GM10847 (cell line): ENCODE data around the gene CECR2.

Experiments used
- POLR2A ChIP-seq: IDR thresholded peaks from 2 replicates; pipeline ENCODE4 v1.6.1; 2011; ENCODE audit not compliant: insufficient read length; ENCODE audit errors: extremely low read depth

CECR2 gene

DNA sequence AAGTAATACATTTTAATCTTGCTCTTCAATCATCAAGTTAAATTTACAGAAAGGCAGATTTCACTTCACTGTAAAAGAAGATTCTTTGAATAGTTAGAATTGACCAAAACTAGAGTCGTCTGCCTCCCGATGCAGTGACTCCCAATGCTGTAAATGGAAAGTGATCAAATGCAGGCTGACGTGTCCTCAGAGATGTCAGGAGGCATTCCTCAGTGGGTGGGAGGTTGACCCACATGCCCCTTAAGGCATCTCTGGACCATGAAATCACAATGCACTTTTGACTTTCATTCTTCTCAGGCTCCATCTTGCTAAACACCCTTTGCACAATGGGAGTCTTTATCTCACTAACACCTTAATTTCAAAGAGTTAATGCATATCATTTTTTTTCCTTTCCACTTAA, 19.0 kb upstream of the CECR2 start:
- no peak for TF ChIP-seq POLR2A

DNA sequence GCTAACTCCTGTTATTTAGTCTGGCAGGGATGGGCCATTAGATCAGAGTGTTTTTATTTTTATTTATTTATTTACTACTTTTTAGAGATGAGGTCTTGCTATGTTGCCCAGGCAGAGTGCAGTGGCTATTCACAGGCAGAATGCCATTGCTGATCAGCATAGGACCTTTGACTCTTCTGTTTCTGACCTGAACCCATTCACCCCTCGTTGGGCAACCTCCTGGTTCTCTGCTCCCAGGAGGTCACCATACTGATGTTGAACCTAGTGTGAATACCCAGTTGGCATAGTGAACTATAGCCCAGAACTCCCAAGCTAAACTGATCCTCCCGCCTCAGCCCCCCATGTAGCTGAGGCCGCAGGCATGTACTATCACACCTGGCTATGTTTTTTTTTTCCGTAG, 16.5 kb upstream of the CECR2 start:
- TF ChIP-seq POLR2A = no peak

DNA sequence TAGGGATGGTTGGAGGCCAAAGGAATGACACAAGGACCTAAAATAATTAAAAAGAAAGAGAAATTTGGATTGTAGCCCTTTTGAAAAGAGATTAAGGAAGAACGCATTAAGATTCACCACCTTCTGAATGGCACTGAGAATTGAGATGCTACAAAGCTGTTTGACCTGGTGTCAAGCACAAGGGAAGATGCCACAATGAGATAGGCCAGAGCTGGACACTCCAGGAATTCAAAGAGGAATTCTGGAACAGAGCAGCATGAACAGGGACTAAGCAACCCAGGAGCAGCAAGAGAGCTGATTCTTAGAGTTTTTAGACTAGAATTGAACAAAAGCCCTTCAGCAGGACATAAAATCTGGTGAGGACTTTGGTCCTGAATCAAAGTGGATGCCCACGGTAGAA, 11.6 kb upstream of the CECR2 start:
- no peak for TF ChIP-seq POLR2A

DNA sequence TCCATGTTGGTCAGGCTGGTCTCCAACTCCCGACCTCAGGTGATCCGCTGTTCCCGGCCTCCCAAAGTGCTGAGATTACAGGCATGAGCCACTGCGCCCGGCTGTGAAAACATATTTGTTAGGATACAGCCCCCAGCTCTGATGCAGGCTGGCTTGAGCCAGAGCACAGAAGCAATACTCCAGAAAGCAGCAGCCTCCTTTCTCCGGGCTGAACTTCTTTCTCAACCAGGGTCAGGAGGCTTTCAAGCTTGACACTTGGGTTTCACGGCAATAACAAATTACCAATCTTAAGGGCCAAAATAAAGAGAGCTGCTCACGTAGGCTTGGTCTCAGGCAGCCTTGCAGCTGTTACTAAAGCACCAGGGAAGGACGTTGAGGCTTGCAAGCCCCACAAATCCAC, 10.8 kb upstream of the CECR2 start:
- TF ChIP-seq POLR2A = no peak

DNA sequence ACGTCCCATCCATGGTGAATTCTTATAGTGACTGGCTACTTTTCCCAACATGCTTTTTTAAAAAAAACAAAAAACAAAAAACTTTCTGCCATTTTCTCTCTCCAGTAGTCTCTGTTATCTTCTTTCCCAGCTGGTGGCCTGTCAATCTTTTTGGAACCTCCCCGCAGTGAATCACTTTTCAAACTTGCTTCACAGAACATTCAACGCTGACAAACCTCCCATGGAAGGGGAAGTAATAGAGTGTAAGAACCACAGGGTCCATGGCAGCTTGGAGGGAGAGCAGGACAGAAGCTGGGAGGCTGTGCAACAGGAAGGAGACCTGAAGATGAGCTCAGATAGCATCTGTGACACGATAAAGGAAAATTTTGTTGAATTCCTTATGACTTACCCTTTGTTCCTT, 9.8 kb upstream of the CECR2 start:
- TF ChIP-seq POLR2A = no peak

DNA sequence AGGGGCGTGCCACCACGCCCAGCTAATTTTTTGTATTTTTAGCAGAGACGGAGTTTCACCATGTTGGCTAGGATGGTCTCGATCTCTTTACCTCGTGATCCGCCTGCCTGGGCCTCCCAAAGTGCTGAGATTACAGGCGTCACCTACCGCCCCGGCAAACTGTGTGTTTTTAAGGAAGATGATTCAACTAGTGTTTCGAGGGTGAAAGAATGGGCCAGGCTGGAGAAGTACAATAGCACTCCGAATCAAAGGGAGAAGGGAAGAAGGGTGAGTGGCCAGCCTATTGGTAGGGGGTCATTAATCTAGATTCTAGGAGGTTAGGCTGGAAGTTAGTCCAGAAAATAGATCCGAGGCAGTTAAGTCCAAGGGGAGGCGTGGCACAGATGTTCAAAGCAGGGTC, 2.9 kb upstream of the CECR2 start:
- TF ChIP-seq POLR2A = no peak

DNA sequence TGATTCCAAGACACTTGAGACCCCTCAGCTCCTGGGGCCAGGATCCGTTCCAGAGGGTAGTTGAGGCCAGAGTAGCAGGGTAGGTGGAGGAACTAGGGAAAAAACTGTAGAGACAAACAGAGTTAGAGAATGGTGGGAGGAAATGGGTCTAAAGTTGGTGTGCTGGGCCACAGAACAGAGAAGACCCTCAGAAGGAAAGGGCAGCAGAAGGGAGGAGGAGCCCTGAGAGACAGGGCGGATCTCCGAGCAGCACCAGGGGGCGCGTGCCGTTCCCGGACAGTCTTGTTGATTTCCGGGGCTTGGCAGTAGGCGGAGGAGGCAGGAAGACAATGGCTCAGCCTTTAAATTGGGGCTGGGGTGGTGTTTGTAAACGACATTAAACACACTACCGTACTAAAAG, 2.4 kb upstream of the CECR2 start:
- no peak for TF ChIP-seq POLR2A

DNA sequence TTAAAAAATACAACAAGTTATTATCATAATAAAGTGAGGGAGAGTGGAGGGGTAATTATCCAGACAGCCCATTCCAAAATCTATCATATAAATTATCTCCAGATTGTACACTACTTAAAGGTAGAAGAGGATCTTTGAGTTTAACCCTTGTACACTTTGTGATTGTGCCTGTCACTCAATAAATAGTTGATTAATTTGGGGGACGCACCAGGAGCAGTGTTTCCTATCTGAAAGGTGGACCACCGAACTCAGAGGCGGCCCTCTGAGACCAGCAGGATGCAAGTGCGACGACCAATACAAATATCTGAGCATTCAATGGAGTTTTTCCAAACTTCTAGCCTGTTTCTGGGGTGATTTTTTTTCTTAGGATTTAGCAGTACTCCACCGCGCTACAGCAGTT, 1.1 kb upstream of the CECR2 start:
- no peak for TF ChIP-seq POLR2A

DNA sequence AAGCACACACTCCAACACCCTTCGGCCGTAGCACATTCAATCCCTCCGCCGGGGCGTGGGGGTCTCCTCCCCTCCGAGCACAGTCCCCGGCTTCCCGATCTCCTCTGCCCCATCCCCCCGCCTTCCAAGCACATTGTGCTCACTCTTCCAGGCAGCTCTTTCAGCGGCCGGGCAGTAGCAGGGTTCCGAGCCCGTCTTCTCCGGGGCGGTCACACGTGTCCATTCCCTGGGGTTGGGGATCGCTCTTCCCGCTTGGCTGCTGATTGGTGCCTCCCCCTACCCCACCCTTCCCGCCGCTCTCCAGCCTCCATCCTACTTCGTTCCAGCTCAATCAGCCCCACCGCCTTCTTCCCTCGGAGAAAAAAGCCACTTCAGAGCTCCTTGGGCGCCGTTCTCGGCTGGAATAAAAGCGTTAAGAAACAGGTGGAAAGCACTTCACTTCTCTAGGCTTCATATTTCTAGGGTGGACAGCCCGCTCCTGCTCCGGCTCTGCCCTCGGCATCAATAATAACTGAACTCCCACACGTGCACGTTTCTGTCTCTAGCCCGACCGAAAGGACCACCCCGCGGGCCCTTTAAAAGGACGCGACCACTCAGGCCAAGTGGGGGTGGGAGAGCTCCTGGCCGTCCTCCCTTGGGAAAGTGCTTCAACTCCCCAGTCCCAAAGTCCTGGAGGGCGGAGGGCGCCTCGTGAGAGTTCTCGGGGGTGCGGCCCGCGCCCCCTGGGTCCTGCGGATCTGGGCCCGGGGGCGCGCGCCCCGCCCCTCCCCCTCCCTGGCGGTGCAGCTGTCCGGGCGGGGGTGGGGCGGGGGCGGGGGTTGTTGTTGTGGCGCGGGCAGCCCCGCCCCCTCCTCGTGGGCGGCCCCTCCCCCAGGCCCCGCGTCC, 464 bp upstream of the CECR2 start:
- TF ChIP-seq POLR2A = no peak

DNA sequence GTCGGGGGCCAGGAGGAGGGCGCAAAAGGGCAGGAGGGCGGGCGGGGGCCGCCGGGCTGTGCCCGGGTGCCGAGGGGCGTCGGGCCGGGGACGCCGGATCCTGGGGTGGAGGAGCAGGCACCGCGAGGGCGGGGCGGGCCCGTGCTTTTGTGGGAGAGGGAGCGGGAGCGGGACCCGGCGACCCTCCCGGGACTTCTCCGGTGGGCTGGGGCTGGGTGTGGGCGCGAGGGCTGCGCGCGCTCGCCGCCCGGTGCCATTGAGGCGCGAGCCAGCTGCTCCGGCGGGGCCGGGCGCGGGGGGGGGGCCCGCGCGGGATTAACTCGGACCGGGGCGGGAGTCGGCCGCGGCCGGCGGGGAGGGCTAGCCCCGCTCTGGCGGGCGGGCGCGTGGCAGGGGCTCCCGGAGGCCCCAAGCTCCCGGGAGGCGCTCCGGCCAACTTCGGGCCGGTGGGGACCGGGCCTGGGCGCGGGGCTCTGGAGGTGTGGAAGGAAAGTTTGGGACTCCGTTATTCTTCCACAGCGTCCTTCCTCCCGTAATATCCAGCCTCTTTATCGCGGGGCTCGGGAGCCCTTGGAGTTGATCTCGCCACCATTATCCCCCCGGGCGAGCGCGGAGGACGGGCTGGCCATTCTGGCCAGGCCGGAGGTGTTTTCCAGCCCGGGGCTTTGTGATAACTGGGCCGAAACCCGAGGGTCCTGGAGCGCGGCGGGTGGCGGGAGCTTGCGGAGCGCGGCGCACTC, 936 bp downstream of the CECR2 start:
- no peak for TF ChIP-seq POLR2A

DNA sequence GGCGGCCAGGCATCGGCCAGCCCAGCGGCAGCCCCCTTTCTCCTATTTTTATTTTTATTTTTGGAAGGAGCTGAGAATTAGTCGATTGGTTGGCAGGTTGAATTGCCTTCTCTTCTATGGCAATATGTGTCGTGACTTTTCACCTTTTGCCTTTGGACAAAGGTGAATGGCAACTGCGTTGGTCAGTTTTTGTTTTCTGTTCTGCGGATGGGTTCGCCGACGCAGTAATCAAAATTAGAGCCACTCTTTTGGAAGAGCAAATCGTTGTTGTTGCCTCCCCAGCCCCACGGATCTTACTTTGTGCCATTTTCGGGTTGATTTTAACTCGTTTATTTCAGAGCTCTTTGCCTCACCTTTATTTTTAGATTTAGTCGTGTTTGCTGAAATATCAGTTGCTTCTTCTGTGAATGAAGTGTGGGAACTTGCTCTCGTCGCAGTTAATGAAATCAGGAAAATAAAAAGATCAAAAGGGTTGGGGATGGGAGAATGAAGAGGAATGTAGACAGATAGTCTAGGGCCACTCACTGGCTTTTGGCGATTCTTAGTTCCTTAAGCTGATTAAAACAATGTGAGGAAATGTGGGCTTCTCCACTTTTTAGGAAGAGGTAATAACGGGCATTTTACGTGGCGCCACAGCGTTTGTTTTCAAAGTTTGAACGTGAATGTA, 1.6 kb downstream of the CECR2 start:
- TF ChIP-seq POLR2A = no peak

DNA sequence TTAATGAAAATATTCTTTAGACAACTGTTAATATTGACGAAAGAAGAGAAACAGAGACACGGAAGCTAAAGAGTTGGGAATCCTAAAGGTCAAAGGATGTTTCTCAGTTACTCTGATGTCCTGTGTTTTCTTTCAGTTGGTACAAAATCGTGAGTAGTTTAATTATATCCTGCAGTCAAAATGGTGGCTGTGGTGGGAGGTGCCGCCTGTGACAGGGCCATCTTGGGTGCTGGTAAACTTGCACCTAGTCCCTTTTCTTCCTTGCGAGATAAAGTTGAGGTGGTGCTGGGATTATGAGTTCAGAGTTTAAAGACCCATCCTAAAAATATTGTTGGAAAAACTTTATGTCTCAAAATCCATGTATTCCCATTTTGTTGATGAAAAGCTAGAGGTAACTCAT, 2.2 kb downstream of the CECR2 start:
- no peak for TF ChIP-seq POLR2A

DNA sequence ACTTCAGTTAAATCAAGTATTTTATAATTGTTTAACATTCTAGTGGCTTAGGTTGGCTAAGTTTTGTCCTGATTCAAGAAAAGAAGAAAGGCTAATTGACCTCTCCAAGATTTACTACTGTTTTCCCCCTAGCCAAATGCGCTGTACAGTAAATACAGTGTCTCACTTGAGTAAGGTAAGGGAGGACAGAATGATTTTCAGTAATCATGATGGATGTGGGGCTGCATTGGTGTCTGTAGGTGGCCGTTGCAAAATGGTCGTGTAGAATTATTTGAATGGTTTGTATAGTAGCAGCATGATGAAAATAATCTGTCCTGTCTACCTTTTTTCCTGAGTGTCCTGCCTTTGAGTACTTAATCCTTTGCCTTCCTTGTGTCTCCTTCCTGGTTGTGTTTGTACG, 4.6 kb downstream of the CECR2 start:
- no peak for TF ChIP-seq POLR2A

DNA sequence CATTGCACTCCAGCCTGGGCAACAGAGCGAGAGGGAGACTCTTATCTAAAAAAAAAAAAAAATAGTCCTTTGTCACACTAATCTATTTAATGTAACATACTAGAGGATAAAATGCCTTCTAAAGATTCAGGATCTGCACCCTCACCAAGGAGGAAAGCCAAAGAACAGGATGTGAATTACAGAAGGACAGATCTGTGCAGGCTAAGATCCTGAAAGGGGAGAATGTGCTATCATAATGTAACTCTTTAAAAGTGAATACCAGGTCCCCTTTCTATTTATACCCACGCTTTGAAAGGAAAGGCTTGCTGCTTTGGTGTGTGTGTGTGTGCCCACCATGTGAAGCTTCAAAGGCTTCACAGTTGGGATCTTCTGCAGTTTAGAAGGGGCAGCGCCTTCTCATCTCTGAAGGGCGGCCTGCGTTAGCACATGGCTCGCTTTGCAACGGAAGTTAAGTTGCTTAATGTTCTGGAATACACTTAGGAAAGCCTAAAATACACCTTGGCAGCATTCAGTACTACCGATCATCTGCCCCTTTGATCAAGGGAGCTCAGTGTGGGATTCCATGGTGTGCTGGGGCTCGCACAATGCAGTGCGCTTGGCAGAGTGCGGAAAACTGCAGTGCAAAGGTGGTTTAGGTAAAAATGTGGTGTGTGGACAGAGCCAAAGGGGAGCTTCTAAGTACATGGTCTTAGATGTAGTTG, 6.8 kb downstream of the CECR2 start:
- no peak for TF ChIP-seq POLR2A

DNA sequence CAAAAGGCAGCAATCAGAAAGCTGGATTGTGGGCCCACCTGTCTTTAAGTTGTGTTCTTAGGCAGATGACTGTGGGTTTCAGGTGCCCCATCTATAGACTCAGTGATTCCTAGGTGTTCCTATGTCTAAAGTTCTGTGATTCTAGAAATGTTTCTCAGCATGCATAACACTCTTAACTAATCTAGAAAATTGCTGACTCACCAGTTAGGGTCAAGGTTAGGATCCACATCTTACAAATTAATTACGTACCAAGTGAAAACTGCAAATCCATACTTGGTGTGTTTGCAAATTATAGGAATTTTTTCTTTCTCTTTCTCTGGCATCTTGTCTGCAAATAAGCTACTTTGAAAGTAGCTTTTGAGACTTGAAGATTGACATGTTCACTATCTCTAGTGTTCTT, 7.7 kb downstream of the CECR2 start:
- TF ChIP-seq POLR2A = no peak
